ENCODE data around the gene ID3.

Gene ID3, protein sequence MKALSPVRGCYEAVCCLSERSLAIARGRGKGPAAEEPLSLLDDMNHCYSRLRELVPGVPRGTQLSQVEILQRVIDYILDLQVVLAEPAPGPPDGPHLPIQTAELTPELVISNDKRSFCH

DNA sequence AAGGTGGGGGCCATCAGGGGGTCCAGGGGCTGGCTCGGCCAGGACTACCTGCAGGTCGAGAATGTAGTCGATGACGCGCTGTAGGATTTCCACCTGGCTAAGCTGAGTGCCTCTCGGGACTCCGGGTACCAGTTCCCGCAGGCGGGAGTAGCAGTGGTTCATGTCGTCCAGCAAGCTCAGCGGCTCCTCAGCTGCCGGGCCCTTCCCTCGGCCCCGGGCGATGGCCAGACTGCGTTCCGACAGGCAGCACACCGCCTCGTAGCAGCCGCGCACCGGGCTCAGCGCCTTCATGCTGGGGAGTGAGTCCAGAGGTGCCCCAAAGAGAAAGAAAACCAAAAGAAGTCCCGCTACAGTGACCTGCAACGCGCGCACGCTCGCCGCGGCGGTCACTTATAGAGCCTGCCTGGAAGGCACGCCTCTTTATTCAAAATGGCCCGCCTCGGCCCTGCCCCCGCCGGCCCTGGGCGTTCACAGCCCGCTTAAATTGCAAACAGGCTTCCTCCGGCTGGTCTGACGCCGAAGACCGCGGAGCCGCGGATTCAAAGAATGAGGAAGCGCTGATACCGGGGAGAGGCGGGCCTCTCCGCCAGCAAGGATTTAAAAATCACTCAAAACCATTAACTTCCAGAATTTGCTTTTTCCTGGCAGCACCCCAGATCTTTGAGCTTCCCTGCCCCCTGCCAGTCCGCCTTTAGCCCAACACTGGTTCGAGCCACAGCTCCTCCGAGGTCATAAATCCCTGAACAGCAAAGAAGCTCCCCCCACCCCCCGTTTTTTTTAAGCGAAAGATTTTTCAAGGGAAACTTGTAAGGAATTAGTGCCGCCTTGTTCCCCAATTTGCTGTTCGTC lies at the start of gene ID3:
ID3 (minus strand) TSS at position 366 of the 849 bp plus-strand sequence; CDS start at position 291, 75 bp downstream.
- peak within 1 kb of the TSS; percentile 87 for H3K4me3 Mint-ChIP-seq
- peaks cover 20% of the 10 kb centered on the region for H3K27me3 Mint-ChIP-seq

GRCh38 chr1:23607944-23608343 lies 48.6 kb upstream of the ID3 start:
- ATAC-seq (replicated peaks; ENCODE audit: extremely low read depth, poor library complexity, severe bottlenecking), result no peak
- peaks cover 31% of the 10 kb centered on the region for H3K4me1 Mint-ChIP-seq
- H3K27ac Mint-ChIP-seq (ENCODE audit: low read depth), result no peak overlapping the region
- no peaks in the 10 kb centered on the region for H3K27me3 Mint-ChIP-seq
- H3K36me3 Mint-ChIP-seq (ENCODE audit: insufficient read depth), result peaks cover 3% of the 10 kb centered on the region
- no peak for DNase-seq (ENCODE audit: low spot score in 2 of 2)
- H3K4me3 Mint-ChIP-seq, result no peak overlapping the region
- H3K9me3 Mint-ChIP-seq, result no peaks in the 10 kb centered on the region

More for the DNA sequence above, at the start of gene ID3:
- Mint-ChIP-seq H3K27ac (ENCODE audit: low read depth) (peak within 1 kb of the TSS; percentile 62), H3K4me1 (peaks cover 35% of the 10 kb centered on the region), H3K9me3 (no peaks in the 10 kb centered on the region), H3K36me3 (ENCODE audit: insufficient read depth) (peaks cover 12% of the 10 kb centered on the region)
- DNase-seq (ENCODE audit: low spot score in 2 of 2), result peak; percentile 72 to 82
- peak; percentile 72 for ATAC-seq (replicated peaks; ENCODE audit: extremely low read depth, poor library complexity, severe bottlenecking)

GRCh38 chr1:23601968-23602876 lies 42.9 kb upstream of the ID3 start:
- peaks cover 45% of the 10 kb centered on the region for H3K4me1 Mint-ChIP-seq
- no peak for DNase-seq (ENCODE audit: low spot score in 2 of 2)

GRCh38 chr1:23601135-23601967 lies 42.0 kb upstream of the ID3 start:
- DNase-seq (ENCODE audit: low spot score in 2 of 2) (no peak), ATAC-seq (replicated peaks; ENCODE audit: extremely low read depth, poor library complexity, severe bottlenecking) (peak; percentile 51)
- no peaks in the 10 kb centered on the region for H3K27me3 Mint-ChIP-seq
- H3K4me3 Mint-ChIP-seq, result peak overlapping the region; percentile 66
- H3K9me3 Mint-ChIP-seq, result no peaks in the 10 kb centered on the region
- H3K4me1 Mint-ChIP-seq, result peaks cover 48% of the 10 kb centered on the region
- peak overlapping the region; percentile 80 for H3K27ac Mint-ChIP-seq (ENCODE audit: low read depth)
- peaks cover 3% of the 10 kb centered on the region for H3K36me3 Mint-ChIP-seq (ENCODE audit: insufficient read depth)

More at GRCh38 chr1:23601968-23602876, 42.9 kb upstream of the ID3 start:
- Mint-ChIP-seq H3K4me3 (peak overlapping the region; percentile 66), H3K27ac (ENCODE audit: low read depth) (peak overlapping the region; percentile 80), H3K27me3 (no peaks in the 10 kb centered on the region), H3K36me3 (ENCODE audit: insufficient read depth) (peaks cover 3% of the 10 kb centered on the region), H3K9me3 (no peaks in the 10 kb centered on the region)
- peak; percentile 59 for ATAC-seq (replicated peaks; ENCODE audit: extremely low read depth, poor library complexity, severe bottlenecking)

- Mint-ChIP-seq H3K27ac (ENCODE audit: low read depth) (peak overlapping the region; percentile 48), H3K36me3 (ENCODE audit: insufficient read depth) (no peaks in the 10 kb centered on the region), H3K9me3 (no peaks in the 10 kb centered on the region), H3K4me3 (peak overlapping the region; percentile 66), H3K27me3 (no peaks in the 10 kb centered on the region), H3K4me1 (peaks cover 53% of the 10 kb centered on the region)
- DNase-seq (ENCODE audit: low spot score in 2 of 2) (no peak), ATAC-seq (replicated peaks; ENCODE audit: extremely low read depth, poor library complexity, severe bottlenecking) (no peak)
Observed at GRCh38 chr1:23600283-23600682, 41.0 kb upstream of the ID3 start.

GRCh38 chr1:23599125-23599524 lies 39.8 kb upstream of the ID3 start:
- Mint-ChIP-seq H3K36me3 (ENCODE audit: insufficient read depth) (no peaks in the 10 kb centered on the region), H3K4me3 (no peak overlapping the region), H3K4me1 (peaks cover 59% of the 10 kb centered on the region), H3K27ac (ENCODE audit: low read depth) (no peak overlapping the region), H3K27me3 (no peaks in the 10 kb centered on the region), H3K9me3 (no peaks in the 10 kb centered on the region)
- DNase-seq (ENCODE audit: low spot score in 2 of 2) (no peak), ATAC-seq (replicated peaks; ENCODE audit: extremely low read depth, poor library complexity, severe bottlenecking) (no peak)

GRCh38 chr1:23598424-23598823 lies 39.1 kb upstream of the ID3 start:
- Mint-ChIP-seq H3K27me3 (no peaks in the 10 kb centered on the region), H3K4me1 (peaks cover 58% of the 10 kb centered on the region)

GRCh38 chr1:23597635-23598388 lies 38.5 kb upstream of the ID3 start:
- Mint-ChIP-seq H3K27me3 (no peaks in the 10 kb centered on the region), H3K36me3 (ENCODE audit: insufficient read depth) (no peaks in the 10 kb centered on the region), H3K9me3 (no peaks in the 10 kb centered on the region)

More at GRCh38 chr1:23598424-23598823, 39.1 kb upstream of the ID3 start:
- no peak for DNase-seq (ENCODE audit: low spot score in 2 of 2)
- Mint-ChIP-seq H3K4me3 (no peak overlapping the region), H3K9me3 (no peaks in the 10 kb centered on the region), H3K27ac (ENCODE audit: low read depth) (peak overlapping the region; percentile 54), H3K36me3 (ENCODE audit: insufficient read depth) (no peaks in the 10 kb centered on the region)
- no peak for ATAC-seq (replicated peaks; ENCODE audit: extremely low read depth, poor library complexity, severe bottlenecking)

GRCh38 chr1:23596382-23597358 lies 37.4 kb upstream of the ID3 start:
- Mint-ChIP-seq H3K27me3 (no peaks in the 10 kb centered on the region), H3K27ac (ENCODE audit: low read depth) (no peak overlapping the region), H3K4me1 (peaks cover 58% of the 10 kb centered on the region), H3K36me3 (ENCODE audit: insufficient read depth) (no peaks in the 10 kb centered on the region), H3K9me3 (no peaks in the 10 kb centered on the region), H3K4me3 (no peak overlapping the region)
- DNase-seq (ENCODE audit: low spot score in 2 of 2), result no peak
- ATAC-seq (replicated peaks; ENCODE audit: extremely low read depth, poor library complexity, severe bottlenecking), result no peak

More at GRCh38 chr1:23597635-23598388, 38.5 kb upstream of the ID3 start:
- no peak for DNase-seq (ENCODE audit: low spot score in 2 of 2)
- peak overlapping the region; percentile 54 for H3K27ac Mint-ChIP-seq (ENCODE audit: low read depth)
- peak overlapping the region; percentile 25 for H3K4me3 Mint-ChIP-seq
- H3K4me1 Mint-ChIP-seq, result peaks cover 57% of the 10 kb centered on the region
- no peak for ATAC-seq (replicated peaks; ENCODE audit: extremely low read depth, poor library complexity, severe bottlenecking)

- no peak for ATAC-seq (replicated peaks; ENCODE audit: extremely low read depth, poor library complexity, severe bottlenecking)
- H3K36me3 Mint-ChIP-seq (ENCODE audit: insufficient read depth), result no peaks in the 10 kb centered on the region
Observed at GRCh38 chr1:23594927-23595353, 35.6 kb upstream of the ID3 start.

More at GRCh38 chr1:23594927-23595353, 35.6 kb upstream of the ID3 start:
- peaks cover 57% of the 10 kb centered on the region for H3K4me1 Mint-ChIP-seq
- H3K4me3 Mint-ChIP-seq, result no peak overlapping the region
- no peaks in the 10 kb centered on the region for H3K27me3 Mint-ChIP-seq
- H3K27ac Mint-ChIP-seq (ENCODE audit: low read depth), result peak overlapping the region; percentile 41
- H3K9me3 Mint-ChIP-seq, result no peaks in the 10 kb centered on the region
- DNase-seq (ENCODE audit: low spot score in 2 of 2), result no peak
